CD1c-positive myeloid dendritic cell (primary cell): ENCODE data around the gene GPR68.

ENCODE experiments used
- DNase-seq: peaks from one replicate; pipeline ENCODE4 v3.0.0-alpha.2; 2016; ENCODE audit errors: extremely low spot score

The GPR68 gene

GRCh38 chr14:91244501-91244901 is at the start of gene GPR68:
Gene GPR68, minus strand, starts transcription at chr14:91244704. Its CDS starts 9,654 bp downstream, at chr14:91235050.
- peak; percentile 68 for DNase-seq

GRCh38 chr14:91294153-91294552 is 49.6 kb upstream of the GPR68 start:
- no peak for DNase-seq

GRCh38 chr14:91293281-91293680 is 48.8 kb upstream of the GPR68 start:
- no peak for DNase-seq

- DNase-seq: no peak
These were observed 48.0 kb upstream of the GPR68 start for GRCh38 chr14:91292491-91292890.

GRCh38 chr14:91291786-91292405 is 47.4 kb upstream of the GPR68 start:
- no peak for DNase-seq

GRCh38 chr14:91290986-91291385 is 46.5 kb upstream of the GPR68 start:
- no peak for DNase-seq

- DNase-seq: no peak
These were observed 45.0 kb upstream of the GPR68 start for GRCh38 chr14:91289464-91289863.

GRCh38 chr14:91288876-91289275 is 44.4 kb upstream of the GPR68 start:
- no peak for DNase-seq

GRCh38 chr14:91286530-91286937 is 42.0 kb upstream of the GPR68 start:
- peak; percentile 84 for DNase-seq

GRCh38 chr14:91284791-91285548 is 40.5 kb upstream of the GPR68 start:
- DNase-seq: no peak

GRCh38 chr14:91284146-91284790 is 39.8 kb upstream of the GPR68 start:
- no peak for DNase-seq

- no peak for DNase-seq
These were observed 39.2 kb upstream of the GPR68 start for GRCh38 chr14:91283666-91284065.

GRCh38 chr14:91282954-91283645 is 38.6 kb upstream of the GPR68 start:
- DNase-seq: no peak

- DNase-seq: no peak
These were observed 36.8 kb upstream of the GPR68 start for GRCh38 chr14:91281346-91281745.

- DNase-seq: no peak
These were observed 35.6 kb upstream of the GPR68 start for GRCh38 chr14:91280129-91280528.

- no peak for DNase-seq
These were observed 34.9 kb upstream of the GPR68 start for GRCh38 chr14:91279354-91279753.

GRCh38 chr14:91278383-91278715 is 33.8 kb upstream of the GPR68 start:
- no peak for DNase-seq

- DNase-seq: no peak
These were observed 33.3 kb upstream of the GPR68 start for GRCh38 chr14:91277546-91278382.

GRCh38 chr14:91274796-91275195 is 30.3 kb upstream of the GPR68 start:
- DNase-seq: no peak

- peak; percentile 5 for DNase-seq
These were observed 29.4 kb upstream of the GPR68 start for GRCh38 chr14:91273885-91274273.

- DNase-seq: no peak
These were observed 28.9 kb upstream of the GPR68 start for GRCh38 chr14:91273273-91273884.
